SHP77 treated with DMSO at 0.1 percent for 48 hours (cell line): Measurements from ENCODE around the gene CFAP52.
A peak's percentile ranks its signal among the peaks of the same experiment; 100 is the strongest.
"Not testable (repeated sequence)": the region's sequence is repeated elsewhere in the genome, so short reads cannot be mapped to it uniquely, and the experiment has no call there.

Experiments used
- DNase-seq: peaks from one replicate; lab custom pipeline; 2025; lab: John Stamatoyannopoulos, UW

CFAP52 gene, protein sequence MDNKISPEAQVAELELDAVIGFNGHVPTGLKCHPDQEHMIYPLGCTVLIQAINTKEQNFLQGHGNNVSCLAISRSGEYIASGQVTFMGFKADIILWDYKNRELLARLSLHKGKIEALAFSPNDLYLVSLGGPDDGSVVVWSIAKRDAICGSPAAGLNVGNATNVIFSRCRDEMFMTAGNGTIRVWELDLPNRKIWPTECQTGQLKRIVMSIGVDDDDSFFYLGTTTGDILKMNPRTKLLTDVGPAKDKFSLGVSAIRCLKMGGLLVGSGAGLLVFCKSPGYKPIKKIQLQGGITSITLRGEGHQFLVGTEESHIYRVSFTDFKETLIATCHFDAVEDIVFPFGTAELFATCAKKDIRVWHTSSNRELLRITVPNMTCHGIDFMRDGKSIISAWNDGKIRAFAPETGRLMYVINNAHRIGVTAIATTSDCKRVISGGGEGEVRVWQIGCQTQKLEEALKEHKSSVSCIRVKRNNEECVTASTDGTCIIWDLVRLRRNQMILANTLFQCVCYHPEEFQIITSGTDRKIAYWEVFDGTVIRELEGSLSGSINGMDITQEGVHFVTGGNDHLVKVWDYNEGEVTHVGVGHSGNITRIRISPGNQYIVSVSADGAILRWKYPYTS

DNA sequence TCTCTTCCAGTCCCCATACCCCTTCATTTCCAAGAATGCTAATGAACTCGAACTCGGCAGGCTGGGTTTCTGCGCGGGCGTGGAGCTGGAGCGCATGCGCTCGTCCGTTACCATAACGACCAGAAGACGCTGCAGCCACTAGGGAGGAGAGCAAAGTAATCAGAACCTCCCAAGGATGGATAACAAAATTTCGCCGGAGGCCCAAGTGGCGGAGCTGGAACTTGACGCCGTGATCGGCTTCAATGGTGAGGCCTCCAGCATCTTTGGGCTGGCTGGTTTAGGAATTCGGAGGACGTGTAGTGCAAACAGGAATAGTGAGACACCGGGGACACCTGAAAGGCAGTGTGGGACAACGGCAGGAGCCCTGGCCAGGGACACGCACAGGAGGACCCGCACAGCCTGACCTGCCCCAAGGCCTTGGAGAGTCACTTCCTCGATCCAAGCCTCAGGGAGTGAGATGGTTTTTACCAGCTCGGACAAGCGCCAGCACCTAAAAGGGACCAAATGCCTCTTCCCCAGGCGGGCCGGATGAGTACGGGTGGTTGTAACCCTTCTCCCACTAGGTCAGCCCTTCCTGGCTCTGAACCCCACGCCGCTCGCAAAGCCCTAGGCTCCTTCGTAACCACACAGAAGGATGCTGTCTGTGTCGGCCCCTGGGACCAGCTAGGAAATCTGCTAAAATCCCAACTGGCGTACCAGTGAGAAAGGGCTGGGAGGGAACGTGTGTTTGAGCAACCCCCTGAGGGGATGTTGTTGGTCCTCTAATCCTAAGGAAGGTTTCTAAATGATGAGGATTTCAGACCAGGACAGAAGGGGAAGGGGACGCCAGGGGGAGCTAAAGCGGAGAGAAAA is at the start of gene CFAP52:
Gene CFAP52, plus strand, starts transcription at position 122 of the 852 bp plus-strand sequence. Its CDS starts 54 bp downstream, at position 176.
- DNase-seq: peak; percentile 64

DNA sequence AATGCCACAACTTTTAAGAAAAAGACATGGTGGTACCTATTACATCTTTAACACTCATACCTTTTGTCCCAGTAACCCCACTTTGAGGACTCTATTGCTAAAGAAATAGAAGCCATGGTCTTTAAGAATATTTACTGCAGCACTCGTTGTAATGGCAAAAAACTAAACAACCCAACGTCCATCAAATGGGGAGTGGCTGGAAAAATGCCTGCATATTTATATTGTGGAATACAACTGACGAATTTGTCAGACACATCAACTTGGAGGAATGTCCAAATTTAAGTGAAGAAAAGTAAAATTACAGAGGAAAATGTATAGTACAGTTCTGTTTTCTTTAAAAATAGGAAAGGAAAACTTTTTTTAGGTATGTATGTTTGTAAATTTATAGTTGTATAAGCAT is 48.7 kb upstream of the CFAP52 start:
- no peak for DNase-seq

DNA sequence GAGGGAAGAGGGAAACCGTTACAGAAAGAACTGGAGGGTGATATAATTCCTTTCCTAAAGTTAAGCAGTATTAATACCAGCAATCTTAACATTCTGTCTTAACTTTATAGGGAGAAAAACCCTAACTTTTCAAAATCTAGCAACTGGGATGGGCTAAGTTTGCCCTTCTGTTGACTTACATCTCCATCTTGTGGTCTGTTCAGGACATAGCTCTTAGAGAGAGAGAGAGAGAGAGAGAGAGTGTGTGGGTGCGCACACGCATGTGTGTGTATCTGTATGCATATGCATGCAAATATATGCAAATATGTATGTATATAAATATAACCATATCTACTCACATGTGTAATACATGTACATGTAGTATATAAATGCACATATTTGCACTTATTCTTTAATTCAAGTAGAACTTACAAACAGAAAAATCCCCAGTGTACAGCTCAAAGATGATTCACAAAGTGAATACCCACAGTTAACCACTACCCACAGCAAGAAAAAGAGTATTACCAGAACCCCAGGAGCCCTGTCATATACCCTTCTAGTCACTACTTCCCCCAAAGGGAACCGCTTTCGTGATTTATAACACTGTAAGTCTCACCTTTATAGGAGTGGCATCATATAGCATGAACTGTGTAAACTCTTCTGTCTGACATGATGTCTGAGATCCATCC is 47.3 kb upstream of the CFAP52 start:
- no peak for DNase-seq

- DNase-seq: no peak
Measured at GRCh38 chr17:9531034-9531433, 45.4 kb upstream of the CFAP52 start.

- DNase-seq: no peak
Measured at GRCh38 chr17:9532715-9533114, 43.7 kb upstream of the CFAP52 start.

- no peak for DNase-seq
Measured at GRCh38 chr17:9533441-9533840, 43.0 kb upstream of the CFAP52 start.

DNA sequence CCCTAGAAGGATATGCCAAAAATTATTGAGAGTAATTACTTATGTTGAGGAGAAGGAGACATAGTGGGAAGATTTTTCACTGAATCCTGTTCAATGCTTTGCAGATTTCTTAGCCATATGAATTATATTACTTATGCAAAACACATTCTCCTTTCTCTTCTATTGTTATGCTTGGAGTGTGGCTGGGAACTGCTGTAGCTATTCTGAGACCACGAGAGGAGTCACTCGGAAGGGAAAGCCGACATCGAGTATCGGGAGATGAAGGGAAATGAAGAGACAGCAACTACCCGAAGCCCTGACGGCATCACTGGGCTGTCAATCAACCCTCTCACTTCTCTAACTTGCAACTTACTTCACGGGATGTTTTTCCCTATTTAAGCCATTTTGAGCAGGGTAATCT is 40.4 kb upstream of the CFAP52 start:
- no peak for DNase-seq

DNA sequence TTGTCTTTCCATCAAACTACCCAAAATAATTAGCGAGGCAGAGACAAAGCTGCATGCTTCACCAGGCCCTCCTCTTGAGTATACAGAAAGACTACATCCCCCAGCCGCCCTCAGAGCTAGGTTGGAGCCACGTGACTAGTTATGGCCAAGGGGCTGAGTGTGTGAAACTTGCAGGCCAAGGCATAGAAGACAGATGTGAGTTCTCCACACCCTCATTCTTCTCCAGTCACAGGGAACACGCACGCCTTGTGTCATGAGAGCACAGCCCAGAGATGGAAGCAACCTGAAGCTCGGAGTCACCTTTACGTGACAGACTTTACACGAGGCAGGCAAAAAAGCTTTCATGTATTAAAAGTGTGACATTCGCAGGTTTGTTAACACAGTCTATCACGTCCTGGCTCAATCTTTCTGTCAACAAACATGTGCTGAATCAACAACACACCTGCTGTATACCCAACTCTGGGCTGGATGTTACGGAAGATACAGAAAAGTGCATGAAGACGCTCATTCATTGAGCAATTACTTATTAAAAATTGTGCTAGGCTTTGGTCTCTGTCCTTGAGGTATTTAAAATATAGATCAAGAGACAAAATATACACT is 39.2 kb upstream of the CFAP52 start:
- DNase-seq: no peak

DNA sequence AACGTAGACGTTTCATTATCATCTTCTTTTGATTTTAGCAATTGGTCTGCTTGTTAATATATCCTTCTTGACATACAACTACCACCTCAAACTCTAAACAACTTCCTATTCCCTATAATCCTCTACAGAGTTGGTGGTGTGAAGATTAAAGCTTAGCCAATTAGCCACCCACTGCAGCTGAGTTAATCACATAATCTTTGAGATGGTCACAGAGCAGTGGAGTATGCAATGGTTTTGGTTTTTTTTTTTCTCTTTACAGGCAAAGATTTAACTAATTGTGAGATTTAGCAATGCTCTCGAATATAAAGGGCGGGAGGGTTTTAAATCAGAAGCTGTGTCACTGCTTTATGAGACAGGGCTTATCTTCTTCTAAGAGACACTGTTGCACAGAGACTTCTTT is 37.8 kb upstream of the CFAP52 start:
- DNase-seq: no peak

DNA sequence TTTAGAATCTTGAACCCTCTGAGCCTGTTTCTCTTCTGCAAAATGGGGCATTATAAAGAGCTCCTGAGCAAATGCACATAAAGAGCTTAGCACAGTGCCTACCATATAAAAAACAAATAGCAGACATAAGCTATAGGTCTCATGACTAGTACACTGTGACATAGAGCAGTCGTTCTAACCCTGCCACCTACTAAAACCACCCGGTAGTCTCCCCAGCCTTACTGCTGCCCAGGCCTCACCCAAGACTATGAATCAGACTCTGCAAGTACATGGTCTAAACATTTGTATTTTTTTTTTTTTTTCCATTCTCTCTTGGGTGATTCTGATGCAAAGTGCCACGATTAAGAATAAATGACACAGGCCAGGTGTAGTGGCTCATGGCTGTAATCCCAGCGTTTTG is 34.7 kb upstream of the CFAP52 start:
- no peak for DNase-seq

GRCh38 chr17:9544221-9544620 is 32.2 kb upstream of the CFAP52 start:
- DNase-seq: no peak

DNA sequence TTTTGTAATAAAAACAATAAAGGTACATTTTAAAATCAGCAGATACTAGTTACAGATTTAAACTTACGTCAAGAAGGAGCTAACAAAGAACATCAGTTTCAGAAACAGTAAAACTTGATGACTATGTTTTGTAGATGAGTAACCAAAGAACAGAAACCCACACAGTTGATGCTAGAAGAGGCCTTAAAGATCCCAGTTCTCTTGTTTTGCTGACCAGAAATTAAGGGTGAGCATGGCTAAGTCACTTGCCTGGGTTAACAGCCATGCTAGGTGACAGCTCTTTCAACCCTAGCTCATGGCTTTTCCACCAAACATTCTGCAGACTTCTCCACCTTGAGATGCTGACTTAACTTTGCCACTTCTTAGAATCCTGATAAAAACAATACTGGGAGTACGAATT is 27.2 kb upstream of the CFAP52 start:
- DNase-seq: no peak

GRCh38 chr17:9553181-9553580 is 23.3 kb upstream of the CFAP52 start:
- DNase-seq: no peak

GRCh38 chr17:9553596-9553995 is 22.8 kb upstream of the CFAP52 start:
- no peak for DNase-seq

DNA sequence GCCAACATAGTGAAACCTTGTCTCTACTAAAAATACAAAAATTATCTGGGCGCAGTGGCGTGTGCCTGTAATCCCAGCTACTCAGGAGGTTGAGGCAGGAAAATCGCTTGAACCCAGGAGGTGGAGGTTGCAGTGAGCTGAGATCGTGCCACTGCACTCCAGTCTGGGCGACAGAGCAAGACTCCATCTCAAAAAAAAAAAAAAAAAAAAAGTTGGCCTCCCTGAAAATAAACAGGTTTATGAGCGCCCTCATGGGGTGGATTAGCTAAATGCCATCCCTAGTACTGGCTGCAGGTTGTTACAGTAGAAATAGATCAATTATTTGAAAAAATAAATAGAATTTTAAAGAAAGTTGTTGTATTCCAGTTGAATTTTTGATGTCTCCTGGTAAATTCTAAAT is 21.7 kb upstream of the CFAP52 start:
- not testable (repeated sequence) for DNase-seq

DNA sequence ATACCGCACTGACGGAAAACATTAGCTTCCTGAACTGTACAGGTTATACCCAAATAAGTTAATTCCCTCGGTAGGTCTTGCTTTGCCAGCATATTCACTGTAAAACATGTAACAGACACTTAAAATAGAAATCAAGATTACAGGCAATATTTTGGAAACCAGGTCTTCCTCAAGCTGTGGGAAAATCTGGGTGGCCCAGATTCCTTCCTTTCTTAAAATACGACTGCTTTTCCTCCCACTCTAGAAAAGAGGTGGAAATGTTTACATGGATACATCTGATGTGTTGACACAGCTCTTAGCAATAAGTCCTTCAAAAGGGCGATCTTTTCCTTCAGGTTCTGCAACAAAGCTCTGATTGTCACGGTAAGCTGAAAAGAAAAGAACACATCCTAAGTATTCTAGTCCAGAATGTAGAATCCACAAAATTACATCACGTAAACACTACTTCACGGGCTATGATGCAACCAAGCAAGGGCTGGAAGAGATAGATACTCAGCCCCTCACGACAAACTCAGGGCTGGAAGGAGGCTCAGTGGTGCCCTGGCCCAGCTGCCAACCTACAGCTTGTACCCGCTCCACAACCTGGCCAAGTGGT is 19.2 kb upstream of the CFAP52 start:
- no peak for DNase-seq

DNA sequence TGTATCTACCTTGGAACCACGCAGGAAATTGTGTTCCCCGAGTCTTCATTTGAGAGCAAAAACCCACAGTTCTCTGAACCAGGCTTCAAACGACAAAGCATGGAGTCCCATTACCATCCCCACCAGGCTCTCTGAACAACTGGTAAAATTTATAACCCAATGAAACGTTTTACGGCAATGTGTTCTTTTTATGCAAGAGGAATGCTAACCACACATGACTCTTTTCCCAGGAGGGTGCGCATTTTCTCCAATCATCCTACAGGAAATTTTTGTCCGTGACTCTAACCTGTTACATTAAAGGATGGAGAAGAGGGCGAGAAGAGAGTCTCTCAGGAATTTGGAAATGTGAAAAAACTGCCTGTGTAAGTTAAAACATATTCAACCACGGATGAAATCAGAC is 18.6 kb upstream of the CFAP52 start:
- DNase-seq: no peak

DNA sequence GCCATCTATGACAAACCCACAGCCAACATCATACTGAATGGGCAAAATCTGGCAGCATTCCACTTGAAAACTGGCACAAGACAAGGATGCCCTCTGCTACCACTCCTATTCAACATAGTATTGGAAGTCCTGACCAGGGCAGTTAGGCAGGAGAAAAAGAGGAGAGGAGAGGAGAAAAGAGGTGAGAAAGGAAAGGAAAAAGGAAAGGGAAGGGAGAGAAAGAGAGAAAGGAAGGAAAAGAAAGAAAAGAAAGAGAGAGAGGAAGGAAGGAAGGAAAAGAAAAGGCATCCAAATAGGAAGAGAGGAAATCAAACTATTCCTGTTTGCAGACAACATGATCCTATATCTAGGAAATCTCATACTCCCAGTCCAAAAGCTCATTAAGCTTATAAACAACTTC is 12.3 kb upstream of the CFAP52 start:
- no peak for DNase-seq

DNA sequence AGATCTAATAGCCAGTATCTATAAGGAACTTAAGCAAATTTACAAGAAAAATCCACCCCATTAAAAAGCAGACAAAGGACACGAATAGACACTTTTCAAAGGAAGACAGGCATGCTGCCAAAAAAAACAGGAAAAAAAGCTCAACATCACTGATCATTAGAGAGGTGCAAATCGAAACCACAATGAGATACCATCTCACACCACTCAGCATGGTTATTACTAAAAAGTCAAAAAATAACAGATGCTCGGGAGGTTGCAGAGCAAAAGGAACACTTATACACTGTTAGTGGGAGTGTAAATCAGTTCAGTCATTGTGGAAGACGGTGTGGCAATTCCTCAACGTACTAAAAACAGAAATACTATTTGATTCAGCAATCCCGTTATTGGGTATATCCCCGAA is 10.4 kb upstream of the CFAP52 start:
- no peak for DNase-seq

GRCh38 chr17:9566739-9567138 is 9.7 kb upstream of the CFAP52 start:
- not testable (repeated sequence) for DNase-seq

DNA sequence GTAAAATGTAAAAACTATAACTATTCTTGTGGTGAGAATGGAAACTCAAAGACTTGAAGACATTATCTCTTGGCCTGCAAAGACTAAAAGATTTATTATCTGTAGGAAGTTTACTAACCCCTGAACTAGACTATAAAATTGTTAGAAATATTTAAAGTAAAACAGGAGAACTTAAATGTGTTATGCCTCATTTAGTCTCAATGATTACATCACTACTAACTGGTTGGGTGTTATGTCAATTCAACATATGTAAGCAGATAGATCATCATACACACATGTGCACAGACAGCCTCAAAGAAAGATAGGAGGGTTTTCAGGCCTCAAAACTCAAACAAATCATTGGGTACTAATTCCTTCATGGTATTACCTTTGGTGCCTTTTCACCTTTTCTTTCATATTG is 8.4 kb upstream of the CFAP52 start:
- DNase-seq: no peak
